GM18511 (cell line): ENCODE measurements around the gene PTPRO.

Experiments used
- ATAC-seq: cut with Tn5 transposase; IDR thresholded peaks from one replicate; pipeline ENCODE4 v1.9.1; 2021; ENCODE audit warnings: mild to moderate bottlenecking, moderate library complexity; ENCODE audit not compliant: unreplicated experiment

PTPRO gene

GRCh38 chr12:15550793-15551192 is 228.5 kb downstream of the PTPRO start:
- ATAC-seq, result peak; percentile 39

GRCh38 chr12:15555446-15555845 is 233.1 kb downstream of the PTPRO start:
- no peak for ATAC-seq

- ATAC-seq, result no peak
Measured at GRCh38 chr12:15556411-15557102, 234.2 kb downstream of the PTPRO start.

- ATAC-seq, result no peak
Measured at GRCh38 chr12:15558915-15559528, 236.7 kb downstream of the PTPRO start.

- no peak for ATAC-seq
Measured at GRCh38 chr12:15561396-15561795, 239.1 kb downstream of the PTPRO start.

GRCh38 chr12:15562263-15562662 is 240.0 kb downstream of the PTPRO start:
- no peak for ATAC-seq

- peak; percentile 89 for ATAC-seq
Measured at GRCh38 chr12:15563663-15564062, 241.4 kb downstream of the PTPRO start.

- ATAC-seq, result no peak
Measured at GRCh38 chr12:15574353-15574752, 252.0 kb downstream of the PTPRO start.

GRCh38 chr12:15575671-15576541 is 253.6 kb downstream of the PTPRO start:
- no peak for ATAC-seq

GRCh38 chr12:15580431-15580830 is 258.1 kb downstream of the PTPRO start:
- no peak for ATAC-seq

GRCh38 chr12:15581006-15581405 is 258.7 kb downstream of the PTPRO start:
- no peak for ATAC-seq

GRCh38 chr12:15583804-15584203 is 261.5 kb downstream of the PTPRO start:
- no peak for ATAC-seq

- ATAC-seq, result peak; percentile 53
Measured at GRCh38 chr12:15584366-15585041, 262.2 kb downstream of the PTPRO start.

- ATAC-seq, result no peak
Measured at GRCh38 chr12:15589328-15590032, 267.2 kb downstream of the PTPRO start.

GRCh38 chr12:15590180-15590826 is 268.0 kb downstream of the PTPRO start:
- peak; percentile 99 for ATAC-seq

- ATAC-seq, result no peak
Measured at GRCh38 chr12:15591811-15592210, 269.5 kb downstream of the PTPRO start.

- ATAC-seq, result no peak
Measured at GRCh38 chr12:15592934-15593333, 270.6 kb downstream of the PTPRO start.

GRCh38 chr12:15596174-15596573 is 273.9 kb downstream of the PTPRO start:
- ATAC-seq, result no peak

- no peak for ATAC-seq
Measured at GRCh38 chr12:15597125-15597830, 275.0 kb downstream of the PTPRO start.
